Spleen (tissue), 11 donors: ENCODE results near the gene POMGNT2. TPM values are rescaled to one million over a fixed set of nuclear protein-coding genes. Genes with fewer than 3 reads are reported as not detected.

Source experiments
- DNase-seq: peaks from one replicate; pipeline ENCODE4 v3.0.0-alpha.2; 2020
- H3K27ac ChIP-seq, 8 donors: fragments of 200-600 bp; sonication (generic) in 7 of 8; 1 replicate in 4 of 8; 2 replicates in 4 of 8; pipeline versions ENCODE4 v1.5.0 to v1.8.0; 2016 to 2021; ENCODE audit warnings: inconsistent platforms in 4 of 8, mild to moderate bottlenecking in 4 of 8, moderate library complexity in 1 of 8
- H3K27me3 ChIP-seq, 7 donors: fragments of 200-600 bp; sonication (generic) in 6 of 7; replicated peaks in 1 of 7; 1 replicate in 4 of 7; 2 replicates in 3 of 7; pipeline versions ENCODE4 v1.5.0 to v1.8.0; 2016 to 2021; ENCODE audit warnings: inconsistent platforms in 3 of 7, mild to moderate bottlenecking in 1 of 7
- H3K36me3 ChIP-seq, 6 donors: fragments of 200-600 bp; sonication (generic) in 5 of 6; 1 replicate in 4 of 6; 2 replicates in 2 of 6; pipeline versions ENCODE4 v1.5.0 to v1.8.0; 2016 to 2021; ENCODE audit warnings: inconsistent platforms in 2 of 6
- H3K4me1 ChIP-seq, 6 donors: fragments of 200-600 bp; sonication (generic) in 5 of 6; 1 replicate in 3 of 6; 2 replicates in 3 of 6; pipeline versions ENCODE4 v1.5.0 to v1.8.0; 2016 to 2021; ENCODE audit warnings: inconsistent platforms in 3 of 6
- H3K4me3 ChIP-seq, 8 donors: fragments of 200-600 bp; sonication (generic) in 7 of 8; 1 replicate in 4 of 8; 2 replicates in 4 of 8; pipeline versions ENCODE4 v1.5.0 to v1.8.0; 2016 to 2021; ENCODE audit warnings: inconsistent platforms in 4 of 8, mild to moderate bottlenecking in 4 of 8, moderate library complexity in 2 of 8
- H3K9me3 ChIP-seq, 8 donors: fragments of 200-600 bp; sonication (generic) in 7 of 8; 1 replicate in 4 of 8; 2 replicates in 4 of 8; pipeline versions ENCODE4 v1.5.0 to v1.8.0; 2016 to 2021; ENCODE audit warnings: inconsistent platforms in 4 of 8
- CTCF ChIP-seq, 11 experiments: fragments of 200-600 bp in 7 of 11; fragments of 450-650 bp in 4 of 11; sonication (generic) in 4 of 11; IDR thresholded peaks in 8 of 11; conservative IDR thresholded peaks in 3 of 11; 1 replicate in 7 of 11; 2 replicates in 4 of 11; pipeline versions ENCODE4 v1.4.0 to v1.8.0; 2016 to 2021; ENCODE audit warnings: antibody characterized with exemption in 11 of 11, inconsistent platforms in 4 of 11, mild to moderate bottlenecking in 1 of 11
- POLR2A ChIP-seq, 3 donors: fragments of 450-650 bp; IDR thresholded peaks; one replicate each; pipeline ENCODE4 v1.5.1; 2017; ENCODE audit warnings: antibody characterized with exemption in 3 of 3, mild to moderate bottlenecking in 1 of 3
- POLR2AphosphoS5 ChIP-seq, 3 donors: sonication (generic); formaldehyde crosslinking; IDR thresholded peaks; one replicate each; pipeline ENCODE4 v1.5.1; 2017; ENCODE audit warnings: antibody characterized with exemption in 3 of 3
- WGBS, 5 donors: extraction: QIAGEN DNeasy Blood & Tissue Kit in 3 of 5; methylation state at CpG; one replicate each; pipeline versions ENCODE4 v1.1.5 to v1.1.7; 2013 to 2018; 5-methylcytosine and 5-hydroxymethylcytosine counted together
- intact Hi-C: fragments of 100-400 bp; cut with DNase I; formaldehyde crosslinking; loops from one replicate; pipeline ENCODE4 v1.15.0; 2023; ENCODE audit warnings: low total_unique reads
- polyA plus RNA-seq, 3 donors: library from polyadenylated mRNA; stranded (reverse); fragments of 200-250 nt; gene quantifications; one replicate each; pipeline ENCODE4 v1.2.1, GENCODE V29; 2013
- total RNA-seq, 7 donors: library from RNA; depleted of rRNA in 3 of 7; stranded (reverse); fragments of >200 nt in 3 of 7; fragmentation: NEBNext Ultra II Directional in 4 of 7; extraction: Animal tissue kit (Norgen Biotek cat#: 25700) in 4 of 7; gene quantifications; one replicate each; pipeline versions ENCODE4 v1.1.0 to v1.2.1, GENCODE V29; 2016 to 2021
- donor health status: healthy with polysubstance abuse.
- donor health status: DM: no; HTN: no; CAD: no; lungs with moderate emphysema.
- donor health status: DM: no; HTN: no; CAD: no.
- donor health status: Bipolar disorder and iron deficiency.
- donor health status: healthy.
- donor health status: DM: no; HTN: no; CAD: no.
- donor health status: DM: yes; HTN: yes; CAD: no.

Gene POMGNT2
- total and polyA plus RNA-seq, 10 donors = 2.3 to 13.6 (median 6.4) TPM

GRCh38 chr3:43093006-43093405 is 12.9 kb downstream of the POMGNT2 start:
- WGBS, 5 donors = 67 to 88% (median 76%) methylated on average over 1 of the region's 1 CpG
- no peak for DNase-seq
- Histone ChIP-seq H3K4me1 (no peaks in the 10 kb centered on the region), H3K27ac (no peak overlapping the region), H3K9me3 (no peaks in the 10 kb centered on the region), H3K36me3 (peaks cover 0 to 4% (median 0%) of the 10 kb centered on the region in 6 donors), H3K27me3 (no peaks in the 10 kb centered on the region), H3K4me3 (no peak overlapping the region)
- TF ChIP-seq POLR2A (IDR thresholded peaks at IDR 0.05) (no peak), POLR2AphosphoS5 (IDR thresholded peaks at IDR 0.05) (no peak), CTCF (IDR thresholded peaks at IDR 0.05 in 8 of 11, conservative IDR thresholded peaks at IDR 0.05 in 3 of 11) (no peak)
- intact Hi-C loops = no loop called here

DNA sequence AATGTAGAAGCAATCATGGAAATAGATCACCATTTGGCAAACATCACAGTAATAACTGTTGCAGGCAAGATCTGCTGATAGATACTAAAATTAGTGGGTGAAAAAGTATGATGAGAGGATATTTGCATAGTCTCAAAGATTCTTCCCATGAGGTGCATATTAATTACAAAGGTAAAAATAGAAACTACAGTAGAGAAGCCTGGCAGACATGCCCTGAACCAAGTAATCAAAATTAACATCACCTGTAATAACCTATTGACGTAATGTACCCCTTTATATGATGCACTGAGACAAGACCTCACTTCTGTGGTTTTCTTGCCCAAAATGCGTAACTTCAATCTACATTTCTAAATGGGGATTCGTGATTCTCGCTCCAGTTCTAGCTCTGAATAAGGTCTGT is 14.4 kb downstream of the POMGNT2 start:
- intact Hi-C loops = no loop called here
- no peaks in the 10 kb centered on the region for H3K27me3 ChIP-seq
- no peaks in the 10 kb centered on the region for H3K4me1 ChIP-seq
- H3K36me3 ChIP-seq = no peaks in the 10 kb centered on the region
- TF ChIP-seq POLR2A (IDR thresholded peaks at IDR 0.05) (no peak), POLR2AphosphoS5 (IDR thresholded peaks at IDR 0.05) (no peak), CTCF (IDR thresholded peaks at IDR 0.05 in 8 of 11, conservative IDR thresholded peaks at IDR 0.05 in 3 of 11) (no peak)
- H3K9me3 ChIP-seq = no peaks in the 10 kb centered on the region
- no peak for DNase-seq
- 88 to 95% (median 91%) methylated on average over 4 of the region's 4 CpGs for WGBS, 5 donors
- no peak overlapping the region for H3K4me3 ChIP-seq
- no peak overlapping the region for H3K27ac ChIP-seq

GRCh38 chr3:43090238-43090637 is 15.6 kb downstream of the POMGNT2 start:
- Histone ChIP-seq H3K4me1 (no peaks in the 10 kb centered on the region), H3K27me3 (no peaks in the 10 kb centered on the region), H3K4me3 (no peak overlapping the region), H3K36me3 (no peaks in the 10 kb centered on the region), H3K27ac (no peak overlapping the region), H3K9me3 (no peaks in the 10 kb centered on the region)
- intact Hi-C loops = no loop called here
- TF ChIP-seq POLR2AphosphoS5 (IDR thresholded peaks at IDR 0.05) (no peak), CTCF (IDR thresholded peaks at IDR 0.05 in 8 of 11, conservative IDR thresholded peaks at IDR 0.05 in 3 of 11) (no peak), POLR2A (IDR thresholded peaks at IDR 0.05) (no peak)
- WGBS, 5 donors = 88 to 98% (median 92%) methylated on average over 3 of the region's 3 CpGs
- no peak for DNase-seq

- Histone ChIP-seq H3K36me3 (no peaks in the 10 kb centered on the region), H3K27me3 (no peaks in the 10 kb centered on the region), H3K4me1 (no peaks in the 10 kb centered on the region), H3K4me3 (no peak overlapping the region), H3K9me3 (no peaks in the 10 kb centered on the region), H3K27ac (no peak overlapping the region)
- no peak for DNase-seq
- WGBS, 5 donors = 79 to 88% (median 86%) methylated on average over 4 of the region's 4 CpGs
- TF ChIP-seq POLR2A (IDR thresholded peaks at IDR 0.05) (no peak), POLR2AphosphoS5 (IDR thresholded peaks at IDR 0.05) (no peak), CTCF (IDR thresholded peaks at IDR 0.05 in 8 of 11, conservative IDR thresholded peaks at IDR 0.05 in 3 of 11) (no peak)
- intact Hi-C loops = no loop called here
Measured at GRCh38 chr3:43089081-43089480, 16.8 kb downstream of the POMGNT2 start.
